IMR-90 (cell line): ENCODE measurements around the gene FGB. TPM values are rescaled to one million over a fixed set of nuclear protein-coding genes. Genes with fewer than 3 reads are reported as not detected.

Experiments used
- ATAC-seq: fragments of 200-7000 bp; cut with Tn5 transposase; 2 replicates; pipeline ENCODE4 v1.9.1; 2020; ENCODE audit warnings: low read depth, mild to moderate bottlenecking, moderate library complexity
- BruUV-seq: library from RNA; stranded (reverse); fragments of 400-500 nt; replicated peaks from 2 replicates; lab custom pipeline; 2021; lab: Mats Ljungman, UMichigan
- CTCF ChIA-PET: fragments of 300-600 bp; formaldehyde crosslinking; extraction: SDS; loops from one replicate; lab custom pipeline; 2021; ENCODE audit warnings: antibody characterized with exemption; lab: Yijun Ruan, JAX
- POLR2A ChIA-PET: fragments of 300-600 bp; sonication (Branson Sonifier 250); formaldehyde crosslinking; loops from one replicate; lab custom pipeline; 2022; ENCODE audit warnings: antibody characterized with exemption; ENCODE audit not compliant: unreplicated experiment; lab: Charles Lee
- DNase-seq: peaks from one replicate; pipeline ENCODE4 v3.0.0; 2013
- H2AFZ ChIP-seq: replicated peaks from 2 replicates; pipeline ENCODE3; 2013; ENCODE audit warnings: low read length, mild to moderate bottlenecking; ENCODE audit not compliant: poor library complexity
- H2AK5ac ChIP-seq: 2 replicates; pipeline ENCODE4 v1.6.1; 2013; ENCODE audit warnings: low read depth, low read length, inconsistent platforms
- H2AK9ac ChIP-seq: replicated peaks from 2 replicates; pipeline ENCODE3; 2013; ENCODE audit warnings: mild to moderate bottlenecking, low read depth, low read length, moderate library complexity; ENCODE audit not compliant: poor library complexity
- H2BK120ac ChIP-seq: 2 replicates; pipeline ENCODE4 v1.6.1; 2013; ENCODE audit warnings: low read depth, low read length, inconsistent platforms
- H2BK15ac ChIP-seq: 3 replicates; pipeline ENCODE4 v1.6.1; 2013; ENCODE audit warnings: low read depth, low read length, inconsistent platforms
- H2BK20ac ChIP-seq: 2 replicates; pipeline ENCODE4 v1.6.1; 2013; ENCODE audit warnings: low read depth, mild to moderate bottlenecking, inconsistent platforms, low read length, moderate library complexity
- H2BK5ac ChIP-seq: 2 replicates; pipeline ENCODE4 v1.6.1; 2013; ENCODE audit warnings: mild to moderate bottlenecking, low read depth, low read length, inconsistent platforms; ENCODE audit not compliant: poor library complexity, severe bottlenecking
- H3K14ac ChIP-seq: replicated peaks from 2 replicates; pipeline ENCODE4 v1.6.1; 2013; ENCODE audit warnings: low read depth, low read length, inconsistent platforms
- H3K18ac ChIP-seq: 2 replicates; pipeline ENCODE4 v1.6.1; 2013; ENCODE audit warnings: low read depth, low read length, control low read depth
- H3K23ac ChIP-seq: 2 replicates; pipeline ENCODE4 v1.6.1; 2013; ENCODE audit warnings: low read depth, low read length, inconsistent platforms
- H3K27ac ChIP-seq: 2 replicates; pipeline ENCODE4 v1.5.1; 2013; ENCODE audit warnings: mild to moderate bottlenecking, control low read depth, low read length; ENCODE audit not compliant: insufficient read depth
- H3K27me3 ChIP-seq: 2 replicates; pipeline ENCODE4 v1.6.1; 2013; ENCODE audit warnings: low read length; ENCODE audit not compliant: control insufficient read depth, insufficient read depth
- H3K36me3 ChIP-seq: 2 replicates; pipeline ENCODE4 v1.6.1; 2013; ENCODE audit warnings: low read length, mixed read lengths; ENCODE audit not compliant: control insufficient read depth, insufficient read depth
- H3K4ac ChIP-seq: 2 replicates; pipeline ENCODE4 v1.6.1; 2013; ENCODE audit warnings: low read depth, low read length, inconsistent platforms
- H3K4me1 ChIP-seq: 2 replicates; pipeline ENCODE4 v1.6.1; 2013; ENCODE audit warnings: low read length, mixed read lengths; ENCODE audit not compliant: control insufficient read depth, insufficient read depth
- H3K4me2 ChIP-seq: 2 replicates; pipeline ENCODE4 v1.6.1; 2013; ENCODE audit warnings: low read depth, mild to moderate bottlenecking, control low read depth, low read length, moderate library complexity
- H3K4me3 ChIP-seq: 2 replicates; pipeline ENCODE4 v1.5.1; 2013; ENCODE audit warnings: low read depth, mild to moderate bottlenecking, control low read depth, low read length, moderate library complexity; ENCODE audit not compliant: insufficient read depth
- H3K56ac ChIP-seq: 2 replicates; pipeline ENCODE4 v1.6.1; 2013; ENCODE audit warnings: low read length, inconsistent platforms; ENCODE audit not compliant: insufficient read depth; ENCODE audit errors: extremely low read depth
- H3K79me1 ChIP-seq, 2 experiments: 2 replicates each; pipeline ENCODE4 v1.6.1; 2013; ENCODE audit warnings: low read length in 2 of 2, inconsistent platforms in 1 of 2, low read depth in 1 of 2
- H3K9ac ChIP-seq: 2 replicates; pipeline ENCODE4 v1.6.1; 2013; ENCODE audit warnings: low read depth, low read length, control low read depth
- H3K9me1 ChIP-seq: 2 replicates; pipeline ENCODE4 v1.6.1; 2013; ENCODE audit warnings: low read length, inconsistent platforms; ENCODE audit not compliant: insufficient read depth
- H3K9me3 ChIP-seq: 2 replicates; pipeline ENCODE4 v1.6.1; 2013; ENCODE audit warnings: low read length; ENCODE audit not compliant: control insufficient read depth, insufficient read depth
- H4K20me1 ChIP-seq: 2 replicates; pipeline ENCODE4 v1.6.1; 2013; ENCODE audit warnings: low read length, inconsistent platforms; ENCODE audit not compliant: insufficient read depth
- H4K5ac ChIP-seq: 2 replicates; pipeline ENCODE4 v1.6.1; 2013; ENCODE audit warnings: mild to moderate bottlenecking, low read depth, low read length, control low read depth
- H4K8ac ChIP-seq, 2 experiments: 2 replicates each; pipeline ENCODE4 v1.6.1; 2013; ENCODE audit warnings: low read depth in 2 of 2, low read length in 2 of 2, control low read depth in 1 of 2, inconsistent platforms in 1 of 2
- H4K91ac ChIP-seq: 2 replicates; pipeline ENCODE4 v1.6.1; 2013; ENCODE audit warnings: low read depth, low read length, inconsistent platforms; ENCODE audit not compliant: insufficient read depth
- MAZ ChIP-seq: IDR thresholded peaks from 2 replicates; pipeline ENCODE4 v1.6.1; 2012; ENCODE audit warnings: low read depth, mild to moderate bottlenecking, low read length, improper control_type of control experiment, moderate library complexity, borderline replicate concordance
- SMC3 ChIP-seq: fragments of 150-350 bp; IDR thresholded peaks from 2 replicates; pipeline ENCODE4 v1.6.1; 2016; ENCODE audit warnings: low read depth, mild to moderate bottlenecking, antibody characterized with exemption, low read length, moderate library complexity
- WGBS, 2 experiments: methylation state at CpG; one replicate each; pipeline versions ENCODE4 v1.1.5 to v1.1.7; 2013; ENCODE audit warnings: missing lambda C conversion rate in 2 of 2; ENCODE audit not compliant: insufficient read length in 1 of 2; ENCODE audit errors: extremely low coverage in 2 of 2; 5-methylcytosine and 5-hydroxymethylcytosine counted together
- dilution Hi-C: fragments of 300-500 bp; cut with HindIII; formaldehyde crosslinking; loops from one replicate; pipeline ENCODE4 v1.14.3; 2018; ENCODE audit warnings: low sequenced_read_pairs; ENCODE audit not compliant: unreplicated experiment
- in situ Hi-C: fragments of 300-500 bp; cut with MboI; formaldehyde crosslinking; loops from 3 replicates; pipeline ENCODE4 v1.14.3; 2019; ENCODE audit warnings: low sequenced_read_pairs, inconsistent platforms, mixed read lengths
- intact Hi-C: fragments of 100-400 bp; cut with micrococcal nuclease; formaldehyde crosslinking; loops from 2 replicates; pipeline ENCODE4 v1.10.0; 2022
- polyA plus RNA-seq, 3 experiments: library from polyadenylated mRNA; depleted of rRNA; stranded (reverse); fragments of >200 nt; gene quantifications; 2 replicates each; pipeline ENCODE4 v1.2.3, GENCODE V29; 2012; ENCODE audit warnings: low replicate concordance in 1 of 3
- total RNA-seq: library from RNA; depleted of rRNA; stranded (reverse); fragments of >200 nt; gene quantifications from 2 replicates; pipeline ENCODE4 v1.2.3, GENCODE V29; 2012

Gene FGB
- total and polyA plus RNA-seq, 2 of the 4 experiments (the other 2 are of a cell fraction) = not detected

DNA sequence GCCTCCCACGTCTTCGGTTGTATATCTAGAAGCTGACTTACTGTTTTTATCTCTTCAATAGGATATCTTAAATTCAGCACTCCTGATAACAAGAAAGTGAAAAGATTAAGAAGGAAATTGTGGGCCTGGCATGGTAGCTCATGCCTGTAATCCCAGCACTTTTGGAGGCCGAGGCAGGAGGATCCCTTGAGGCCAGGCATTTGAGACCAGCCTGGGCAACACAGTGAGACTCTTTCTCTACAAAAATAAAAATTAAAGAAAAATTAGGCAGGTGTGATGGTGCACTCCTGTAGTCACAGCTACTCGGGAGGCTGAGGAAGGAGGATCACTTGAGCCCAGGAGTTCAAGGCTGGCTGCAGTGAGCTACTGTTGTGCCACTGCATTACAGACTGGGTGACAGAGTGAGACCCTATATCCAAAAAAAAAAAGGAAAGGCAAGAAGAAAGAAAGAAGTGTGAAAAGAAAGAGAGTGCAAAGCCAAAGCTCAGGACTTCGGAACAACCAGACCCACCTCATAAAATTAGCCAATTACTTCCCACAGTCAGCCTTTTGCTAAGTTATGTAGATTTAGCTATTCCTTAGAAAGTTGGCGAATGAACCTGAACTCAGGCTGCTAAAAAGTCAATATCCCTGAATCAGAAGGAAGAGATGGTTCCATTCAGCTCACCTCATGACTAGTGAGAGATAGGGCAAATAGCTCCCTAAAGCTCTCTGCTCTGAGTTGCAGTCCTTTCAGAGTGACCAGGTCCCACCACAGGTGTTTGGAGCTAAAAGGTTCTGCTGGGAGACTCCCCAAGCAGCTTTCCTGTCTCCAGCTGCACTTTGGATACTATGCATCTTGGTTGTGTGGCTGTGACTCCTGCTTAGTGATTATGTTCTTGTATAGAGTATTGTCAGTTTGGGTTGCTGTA is 40.5 kb downstream of the FGB start:
- Histone ChIP-seq H2BK5ac (no peak overlapping the region), H3K4me3 (no peak overlapping the region), H3K79me1 (no peaks in the 10 kb centered on the region), H3K27me3 (no peaks in the 10 kb centered on the region), H2AK9ac (no peak overlapping the region), H3K4me2 (no peak overlapping the region), H3K4ac (no peak overlapping the region), H2BK120ac (no peak overlapping the region), H3K23ac (no peak overlapping the region), H3K4me1 (no peaks in the 10 kb centered on the region), H2AK5ac (no peak overlapping the region), H2AFZ (no peak overlapping the region), H3K14ac (no peak overlapping the region), H2BK20ac (no peak overlapping the region), H3K9me3 (no peaks in the 10 kb centered on the region), H4K8ac (no peak overlapping the region), H3K36me3 (no peaks in the 10 kb centered on the region), H4K5ac (no peak overlapping the region), H2BK15ac (no peak overlapping the region), H4K20me1 (no peaks in the 10 kb centered on the region), H3K27ac (no peak overlapping the region), H3K9me1 (no peaks in the 10 kb centered on the region), H3K9ac (no peak overlapping the region), H4K91ac (no peak overlapping the region), H3K18ac (no peak overlapping the region), H3K56ac (no peak overlapping the region)
- DNase-seq (no peak), ATAC-seq (no peak)
- POLR2A ChIA-PET = no interaction called here
- CTCF ChIA-PET = interaction anchor here (0.6 kb wide), 2 partner anchors 29 to 44 kb away, joined by 3 read pairs; no protein-coding TSS in a partner anchor
- dilution Hi-C loops = no loop called here
- BruUV-seq = no TSS peak
- in situ Hi-C loops = no loop called here
- no CpG with 5 or more reads among the region's 6 CpGs for WGBS, 2 experiments
- intact Hi-C loops = no loop called here
- no peak for TF ChIP-seq MAZ
- no peak for TF ChIP-seq SMC3
